Myocyte (in vitro differentiated cells): ENCODE data around the gene ARRB2. TPM values are rescaled to one million over a fixed set of nuclear protein-coding genes. Genes with fewer than 3 reads are reported as not detected.
"Not testable (repeated sequence)": the region's sequence is repeated elsewhere in the genome, so short reads cannot be mapped to it uniquely, and the experiment has no call there.

Experiments
- DNase-seq: peaks from one replicate; pipeline ENCODE4 v3.0.0-alpha.2; 2012; ENCODE audit warnings: low read depth
- total RNA-seq: library from RNA; depleted of rRNA; stranded (reverse); fragments of >200 nt; gene quantifications from 2 replicates; pipeline ENCODE4 v1.2.3, GENCODE V29; 2014

The ARRB2 gene
- total RNA-seq, 1 donor from 2014 or later: 10.8 TPM

DNA sequence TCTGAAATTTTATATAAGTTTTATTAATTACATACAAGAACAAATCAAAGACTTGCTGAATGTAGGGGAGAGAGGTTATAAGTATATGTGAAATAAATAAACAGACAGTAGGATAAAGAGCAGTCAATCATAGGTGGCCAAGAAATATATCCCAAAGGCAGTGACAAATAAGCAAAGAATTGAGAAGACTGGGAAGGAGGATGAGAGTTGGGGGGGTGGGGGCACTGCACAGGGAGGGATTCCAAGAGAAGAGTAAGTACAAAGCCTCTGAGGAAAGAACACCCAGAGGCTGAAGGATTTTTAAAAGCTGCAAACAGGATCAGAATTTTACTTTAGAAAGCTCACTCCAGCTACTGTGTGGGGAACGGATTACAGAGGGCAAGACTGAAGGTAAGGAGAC, 9.3 kb upstream of the ARRB2 start:
- DNase-seq: no peak

DNA sequence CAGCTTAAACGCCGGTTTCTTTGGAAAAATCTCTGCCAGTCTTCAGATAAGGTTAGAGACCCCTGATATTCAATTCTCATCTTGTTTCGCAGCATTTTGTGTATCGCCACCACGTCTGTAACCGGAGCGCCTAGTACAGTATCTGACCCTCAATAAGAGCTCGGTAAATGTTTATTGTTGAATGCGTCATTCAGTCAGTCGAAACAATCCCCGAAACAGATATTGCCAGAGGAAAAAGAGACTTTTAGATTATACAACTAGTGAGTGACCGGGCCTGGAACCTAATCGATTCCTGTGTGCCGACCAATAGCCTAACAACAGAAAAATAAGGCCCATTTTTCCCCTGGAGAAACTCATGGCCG, 7.1 kb upstream of the ARRB2 start:
- no peak for DNase-seq

DNA sequence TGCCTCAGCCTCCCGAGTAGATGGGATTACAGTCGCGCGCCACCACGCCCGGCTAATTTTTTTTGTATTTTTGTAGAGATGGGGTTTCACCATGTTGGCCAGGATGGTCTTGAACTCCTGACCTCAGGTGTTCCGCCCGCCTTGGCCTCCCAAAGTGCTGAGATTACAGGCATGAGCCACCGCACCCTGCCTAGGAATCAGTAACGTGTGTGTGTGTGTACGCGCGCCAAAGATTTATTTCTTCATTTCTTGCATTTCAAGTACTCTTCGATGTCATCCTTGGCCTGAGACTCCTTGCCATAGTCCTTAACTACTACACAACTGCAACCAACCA, 5.9 kb upstream of the ARRB2 start:
- not testable (repeated sequence) for DNase-seq

DNA sequence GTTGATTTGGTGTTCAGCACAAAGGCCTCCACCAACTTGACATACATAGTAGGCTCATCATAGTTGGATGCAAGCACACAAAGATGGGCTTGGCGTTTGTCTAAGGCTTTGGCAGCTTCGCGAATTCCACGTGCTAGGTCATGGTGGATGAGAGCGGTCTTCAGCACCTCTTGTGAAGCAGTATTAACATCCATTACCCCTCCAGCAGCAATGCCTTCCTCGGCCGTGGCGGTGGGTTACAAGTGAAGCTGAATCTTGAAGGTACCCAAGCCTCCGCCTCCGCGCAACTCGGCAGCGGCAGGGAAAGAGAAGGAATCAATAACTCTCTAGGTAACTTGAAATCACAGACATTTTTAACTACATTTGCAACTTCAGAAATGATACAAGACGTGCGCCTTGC, 5.4 kb upstream of the ARRB2 start:
- DNase-seq: no peak

DNA sequence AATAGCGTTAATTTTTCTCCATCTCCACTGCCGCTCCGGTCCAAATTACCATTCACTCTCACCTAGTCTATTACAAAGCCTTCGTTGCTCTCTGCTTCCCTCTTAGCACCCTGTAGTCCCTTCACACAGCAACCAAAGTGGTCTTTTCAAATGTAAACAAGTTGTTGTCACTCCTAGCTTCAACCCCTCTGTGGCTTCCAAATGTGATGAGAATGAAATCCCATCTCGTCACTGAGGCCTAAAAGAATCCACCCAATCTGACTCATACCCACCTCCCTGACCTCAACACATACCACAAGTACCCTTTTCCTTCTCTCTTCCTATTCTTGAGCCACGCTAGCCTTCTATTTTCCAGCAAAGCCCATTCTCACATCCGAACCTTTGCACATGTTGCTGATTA, 4.3 kb upstream of the ARRB2 start:
- peak; percentile 26 for DNase-seq

DNA sequence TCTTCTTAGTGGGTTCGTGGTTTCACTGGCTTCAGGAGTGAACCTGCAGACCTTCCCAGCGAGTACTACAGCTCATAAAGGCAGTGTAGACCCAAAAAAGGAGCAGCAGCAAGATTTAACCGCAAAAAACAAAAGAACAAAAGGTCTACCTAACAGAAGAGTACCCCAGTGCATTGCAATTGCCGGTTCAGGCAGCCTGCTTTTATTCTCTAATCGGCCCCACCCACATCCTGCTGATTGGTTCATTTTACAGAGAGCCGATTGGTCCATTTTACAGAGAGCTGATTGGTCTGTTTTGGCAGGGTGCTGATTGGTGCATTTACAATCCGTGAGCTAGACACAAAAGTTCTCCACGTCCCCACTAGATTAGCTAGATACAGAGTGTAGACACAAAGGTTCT, 2.0 kb upstream of the ARRB2 start:
- no peak for DNase-seq

DNA sequence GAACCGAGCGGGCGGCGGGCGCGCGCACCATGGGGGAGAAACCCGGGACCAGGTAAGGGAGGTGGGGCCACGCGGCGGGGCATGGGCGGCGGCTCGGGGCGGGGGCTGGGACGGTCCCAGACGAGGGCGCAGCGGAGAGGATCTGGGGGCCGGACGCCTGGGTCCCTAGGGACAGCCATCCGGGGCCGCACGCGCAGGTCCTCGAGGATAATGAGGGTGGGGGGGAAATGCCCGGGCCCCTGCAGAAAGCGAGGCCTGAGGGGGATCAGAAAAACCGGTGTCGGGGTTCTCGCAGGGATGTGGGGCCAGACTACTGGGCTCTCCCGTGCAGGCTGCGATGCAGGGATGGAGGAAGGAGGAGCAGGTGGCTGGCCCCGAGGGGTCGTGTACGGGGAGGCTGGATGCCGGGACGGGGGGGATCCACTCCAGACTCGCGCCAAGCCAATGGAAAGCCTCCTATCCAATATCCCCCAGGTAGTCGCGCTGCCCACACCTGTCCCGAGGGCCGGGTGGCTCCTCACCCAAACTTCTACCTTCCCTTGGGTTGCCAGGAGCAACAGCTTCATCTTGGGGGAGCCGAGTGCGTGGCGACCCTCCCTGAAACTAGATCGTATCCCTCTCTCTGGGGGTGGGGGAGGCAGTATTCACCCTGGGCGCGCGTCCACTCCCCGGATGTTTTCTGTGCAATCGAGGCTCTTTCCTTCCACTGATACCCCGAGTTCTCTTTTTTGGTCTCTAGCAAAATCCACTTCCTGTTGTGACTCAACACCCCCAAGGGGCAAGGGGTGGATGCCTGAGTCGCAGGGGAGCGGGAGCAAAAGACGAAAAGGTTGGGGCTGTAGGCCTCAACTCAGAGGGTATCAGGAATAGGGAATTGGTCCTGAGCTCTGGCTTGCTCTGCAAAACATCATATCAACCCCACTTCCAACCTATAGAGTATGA, 532 bp downstream of the ARRB2 start:
- no peak for DNase-seq

DNA sequence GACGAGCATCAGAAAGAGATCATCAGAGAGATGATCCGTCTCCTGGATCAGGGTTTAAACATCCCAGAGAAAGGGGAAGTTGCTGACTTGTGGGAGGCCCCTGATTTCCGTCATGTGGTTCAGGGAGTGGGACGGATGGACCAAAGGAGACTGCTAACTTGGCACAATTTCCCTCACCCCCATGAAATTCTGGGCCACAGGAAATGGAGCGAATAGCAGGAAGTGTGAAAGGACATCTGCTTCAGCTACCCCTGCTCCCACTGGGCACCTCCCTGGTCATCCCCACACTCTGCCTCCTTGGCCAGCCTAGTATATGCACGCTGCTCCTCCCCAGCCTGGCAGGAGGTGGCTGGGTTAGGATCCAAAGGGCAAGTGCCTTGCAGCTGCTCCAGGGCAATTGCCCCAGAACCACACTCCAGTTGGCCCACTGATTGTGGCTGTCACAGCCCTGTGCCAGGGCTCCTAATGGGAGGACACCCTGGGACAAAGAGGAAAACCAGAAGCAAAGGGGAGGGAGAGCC, 1.3 kb downstream of the ARRB2 start:
- DNase-seq: peak; percentile 75

DNA sequence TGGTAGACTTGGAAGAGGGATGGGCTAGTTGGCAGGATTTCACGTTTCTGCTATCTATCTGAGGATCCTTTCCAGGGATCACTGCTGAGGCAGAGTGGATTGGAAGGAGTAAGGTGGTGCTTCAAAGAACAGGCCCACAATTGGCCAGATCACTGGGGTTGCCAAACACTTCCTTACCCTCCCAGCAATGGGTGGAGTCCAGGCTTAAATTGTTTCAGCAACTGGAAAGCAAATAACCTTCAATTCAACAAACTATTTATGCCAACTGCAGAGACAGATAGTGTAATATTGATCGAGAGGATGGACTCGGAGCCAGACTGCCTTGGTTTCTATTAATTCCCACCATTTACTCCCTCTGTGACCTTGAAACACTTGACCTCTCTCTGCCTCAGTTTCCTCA, 2.1 kb downstream of the ARRB2 start:
- no peak for DNase-seq

DNA sequence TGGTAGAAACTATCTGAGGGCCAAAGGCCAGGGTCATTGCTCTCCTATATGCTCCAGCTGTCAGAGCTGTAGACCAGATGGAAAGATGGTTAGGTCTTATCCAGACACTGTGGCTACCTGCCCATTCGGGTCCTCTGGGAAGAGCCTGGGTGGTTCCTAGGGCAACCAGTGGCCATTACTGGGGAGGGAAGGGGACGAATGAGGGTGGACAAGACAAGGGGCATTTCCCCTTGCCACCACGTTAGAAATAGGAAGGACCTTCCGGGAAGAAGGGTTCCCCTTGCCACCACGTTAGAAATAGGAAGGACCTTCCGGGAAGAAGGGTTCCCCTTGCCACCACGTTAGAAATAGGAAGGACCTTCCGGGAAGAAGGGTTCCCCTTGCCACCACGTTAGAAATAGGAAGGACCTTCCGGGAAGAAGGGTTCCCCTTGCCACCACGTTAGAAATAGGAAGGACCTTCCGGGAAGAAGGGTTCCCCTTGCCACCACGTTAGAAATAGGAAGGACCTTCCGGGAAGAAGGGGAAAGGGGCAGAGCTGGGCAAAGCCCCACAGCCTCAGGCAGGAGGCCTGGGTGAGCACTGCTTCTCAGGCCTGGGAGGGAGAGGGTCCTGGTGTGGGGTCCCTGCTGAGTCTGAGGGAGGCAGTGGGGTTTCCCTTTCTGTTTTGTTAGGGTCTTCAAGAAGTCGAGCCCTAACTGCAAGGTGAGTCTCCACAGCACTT, 4.1 kb downstream of the ARRB2 start:
- DNase-seq: not testable (repeated sequence)

DNA sequence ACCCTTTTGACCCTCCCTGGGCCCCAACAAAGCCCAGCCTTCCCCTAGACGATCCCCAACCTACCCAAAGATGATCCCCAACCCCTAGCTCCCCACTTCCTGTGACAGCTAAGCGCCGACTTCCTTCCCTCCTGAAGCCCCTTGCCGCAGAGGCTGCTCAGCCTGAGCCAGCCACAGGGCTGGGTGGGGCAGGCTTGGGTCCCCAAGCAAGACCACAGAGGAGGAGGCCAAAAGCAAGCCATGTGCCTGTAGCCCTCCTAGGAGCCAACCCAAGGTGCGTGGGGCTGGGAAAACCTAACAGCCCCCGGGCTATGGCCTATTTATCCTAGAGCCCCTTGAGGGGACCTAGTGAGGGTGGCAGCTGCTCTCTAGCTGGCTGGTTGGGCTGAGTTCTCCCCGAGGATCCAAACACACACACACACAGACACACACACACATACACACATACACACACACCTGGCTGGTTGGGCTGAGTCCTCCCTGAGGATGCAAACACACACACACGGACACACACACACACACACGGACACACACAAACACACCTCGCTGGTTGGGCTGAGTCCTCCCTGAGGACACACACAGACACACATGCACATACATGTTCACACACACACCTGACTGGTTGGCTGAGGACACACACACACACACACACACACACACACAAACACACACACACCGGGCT, 4.8 kb downstream of the ARRB2 start:
- no peak for DNase-seq

DNA sequence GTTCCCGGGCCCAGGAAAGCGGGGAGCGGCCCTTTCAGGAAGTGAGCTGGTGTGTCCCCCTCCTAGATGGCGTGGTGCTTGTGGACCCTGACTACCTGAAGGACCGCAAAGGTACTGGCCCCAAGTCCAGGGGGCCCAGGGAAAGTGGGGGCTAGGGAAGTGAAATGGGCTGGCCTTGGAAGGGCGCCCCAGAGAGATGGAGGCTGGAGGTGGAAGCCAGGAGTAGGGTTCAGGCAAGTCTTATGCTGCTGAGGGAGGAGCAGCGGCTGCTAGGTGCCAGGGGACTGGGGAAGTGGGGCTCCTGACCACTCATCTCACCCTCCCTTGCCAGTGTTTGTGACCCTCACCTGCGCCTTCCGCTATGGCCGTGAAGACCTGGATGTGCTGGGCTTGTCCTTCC, 5.6 kb downstream of the ARRB2 start:
- no peak for DNase-seq

DNA sequence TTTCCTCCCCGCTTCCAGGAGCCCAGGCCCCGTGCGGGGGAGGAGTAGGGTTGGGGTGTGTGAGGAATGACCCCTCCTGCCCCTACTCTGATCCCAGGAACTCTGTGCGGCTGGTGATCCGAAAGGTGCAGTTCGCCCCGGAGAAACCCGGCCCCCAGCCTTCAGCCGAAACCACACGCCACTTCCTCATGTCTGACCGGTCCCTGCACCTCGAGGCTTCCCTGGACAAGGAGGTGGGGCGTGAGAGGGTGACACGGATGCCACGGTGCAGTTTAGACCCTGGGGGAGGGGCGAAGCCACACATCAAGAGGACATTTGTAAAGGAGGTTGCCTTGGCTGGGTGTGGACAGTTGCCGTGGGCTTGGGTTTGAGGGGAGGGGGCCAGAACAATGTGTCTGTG, 7.4 kb downstream of the ARRB2 start:
- no peak for DNase-seq

DNA sequence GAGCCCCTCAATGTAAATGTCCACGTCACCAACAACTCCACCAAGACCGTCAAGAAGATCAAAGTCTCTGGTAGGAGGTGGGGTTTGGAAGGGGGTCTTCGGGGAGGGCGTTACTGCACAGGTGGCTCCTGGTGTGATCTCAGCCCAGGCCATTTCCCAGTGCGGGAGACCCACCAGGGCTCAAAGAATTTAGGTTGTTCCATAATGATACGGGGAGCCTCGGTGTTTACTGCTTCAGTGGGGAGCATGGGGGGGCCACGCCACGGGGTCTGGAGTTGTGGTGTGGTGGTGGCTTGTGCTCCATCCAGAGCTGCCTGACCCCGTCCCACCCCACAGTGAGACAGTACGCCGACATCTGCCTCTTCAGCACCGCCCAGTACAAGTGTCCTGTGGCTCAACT, 7.8 kb downstream of the ARRB2 start:
- no peak for DNase-seq

DNA sequence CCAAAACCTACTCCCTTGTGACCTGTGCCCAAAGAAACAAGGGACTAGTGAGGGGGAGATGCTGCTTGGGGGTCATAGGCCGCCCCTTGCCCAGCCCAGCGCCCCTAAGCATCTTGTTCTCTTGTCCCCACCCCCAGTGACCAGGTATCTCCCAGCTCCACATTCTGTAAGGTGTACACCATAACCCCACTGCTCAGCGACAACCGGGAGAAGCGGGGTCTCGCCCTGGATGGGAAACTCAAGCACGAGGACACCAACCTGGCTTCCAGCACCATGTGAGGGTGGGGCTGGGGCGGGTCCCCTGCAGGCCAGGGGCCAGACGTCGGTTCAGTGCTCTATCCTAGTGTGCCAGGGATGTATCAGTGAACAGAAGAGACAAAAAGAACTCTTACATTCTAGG, 8.7 kb downstream of the ARRB2 start:
- no peak for DNase-seq

DNA sequence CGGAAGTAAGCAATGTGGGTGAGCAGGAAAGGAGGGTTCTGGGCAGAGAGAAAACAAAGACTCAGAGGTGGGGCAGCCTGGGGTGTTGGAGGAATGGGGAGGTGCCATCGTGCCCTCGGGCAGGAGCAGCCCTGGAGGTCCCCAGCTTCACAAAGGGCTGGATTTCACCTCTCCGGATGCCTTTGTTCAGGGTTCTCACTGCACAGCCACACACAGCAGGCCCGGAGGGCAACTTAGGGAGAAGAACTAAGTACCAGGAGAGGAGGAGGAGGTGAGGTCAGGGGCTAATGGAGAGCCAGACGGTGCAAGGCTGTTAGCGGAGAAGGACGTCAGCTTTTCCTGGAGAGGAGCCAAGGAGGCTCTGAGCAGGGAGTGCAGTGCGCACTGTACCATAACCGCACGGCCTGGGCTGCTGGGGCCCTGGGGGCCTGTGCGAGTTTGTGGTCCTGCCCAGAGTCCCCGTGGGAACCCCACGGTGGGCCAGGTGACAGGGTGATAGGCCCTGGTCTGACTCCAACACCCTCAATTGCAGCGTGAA, 9.3 kb downstream of the ARRB2 start:
- no peak for DNase-seq

DNA sequence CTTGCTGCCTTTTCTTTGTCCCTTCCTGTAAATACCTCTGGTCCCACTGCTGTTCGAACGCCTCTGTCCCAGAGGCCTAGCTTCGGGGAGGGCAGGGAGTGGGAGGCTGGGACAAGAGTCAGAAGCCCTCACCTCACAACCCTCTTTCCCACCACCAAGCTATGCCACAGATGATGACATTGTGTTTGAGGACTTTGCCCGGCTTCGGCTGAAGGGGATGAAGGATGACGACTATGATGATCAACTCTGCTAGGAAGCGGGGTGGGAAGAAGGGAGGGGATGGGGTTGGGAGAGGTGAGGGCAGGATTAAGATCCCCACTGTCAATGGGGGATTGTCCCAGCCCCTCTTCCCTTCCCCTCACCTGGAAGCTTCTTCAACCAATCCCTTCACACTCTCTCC, 10.4 kb downstream of the ARRB2 start:
- DNase-seq: no peak

DNA sequence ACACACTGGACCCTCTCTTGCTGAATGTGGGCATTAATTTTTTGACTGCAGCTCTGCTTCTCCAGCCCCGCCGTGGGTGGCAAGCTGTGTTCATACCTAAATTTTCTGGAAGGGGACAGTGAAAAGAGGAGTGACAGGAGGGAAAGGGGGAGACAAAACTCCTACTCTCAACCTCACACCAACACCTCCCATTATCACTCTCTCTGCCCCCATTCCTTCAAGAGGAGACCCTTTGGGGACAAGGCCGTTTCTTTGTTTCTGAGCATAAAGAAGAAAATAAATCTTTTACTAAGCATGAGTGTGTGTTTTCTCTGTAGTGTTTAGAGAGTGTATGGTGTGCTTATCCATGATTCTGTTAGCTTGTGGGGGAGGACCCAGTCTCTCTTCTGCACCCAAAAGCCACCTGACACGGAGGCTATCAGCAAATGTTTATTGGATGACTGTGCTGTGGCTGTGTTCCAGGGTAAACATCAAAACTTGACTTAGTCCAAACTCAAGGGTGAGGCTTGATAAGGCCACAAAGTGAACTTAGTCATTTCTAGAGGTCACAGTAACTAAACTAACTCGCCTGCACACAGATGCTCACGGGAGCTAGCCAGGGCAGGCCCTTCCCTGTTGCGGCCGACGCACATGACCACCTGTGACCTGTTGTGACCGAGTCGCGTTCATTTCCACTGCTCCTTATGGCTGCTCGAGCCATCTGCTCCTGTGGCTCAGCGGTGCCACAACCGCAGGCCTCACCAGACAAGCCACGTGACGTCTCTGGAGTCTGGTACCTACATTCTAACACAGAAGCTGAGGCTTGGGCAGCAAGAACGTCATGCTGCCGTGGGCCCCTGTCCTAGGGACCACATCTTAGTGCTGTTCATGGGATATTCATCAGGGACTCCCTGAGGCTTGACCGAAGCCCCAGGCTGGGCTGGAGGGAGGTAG, 11.0 kb downstream of the ARRB2 start:
- DNase-seq: peak; percentile 80

DNA sequence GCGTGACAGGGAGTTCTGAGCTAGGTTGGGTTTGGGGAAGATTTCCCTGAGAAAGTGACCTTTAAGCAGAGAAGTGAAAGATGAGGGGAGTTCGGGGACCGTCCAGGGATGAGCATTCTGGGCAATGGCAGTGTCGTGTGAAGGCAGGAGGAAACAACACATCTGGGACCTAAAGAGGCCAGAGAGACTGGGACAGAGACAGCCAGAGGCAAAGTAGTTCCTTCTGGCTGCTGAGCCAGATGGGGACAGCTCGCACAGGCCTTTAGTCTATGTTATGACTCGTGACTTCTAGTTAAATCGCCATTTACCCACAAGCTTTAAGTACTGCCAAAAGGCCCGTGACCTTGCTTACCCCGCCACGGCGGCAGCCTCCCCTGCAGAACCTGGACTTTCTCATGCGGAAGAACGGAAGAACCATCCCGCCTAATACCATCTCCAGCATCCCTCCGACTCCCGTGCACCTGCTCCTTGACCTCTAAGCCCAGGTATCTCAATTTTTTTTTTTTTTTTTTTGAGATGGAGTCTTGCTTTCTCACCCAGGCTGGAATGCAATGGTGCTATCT, 12.3 kb downstream of the ARRB2 start:
- DNase-seq: no peak

DNA sequence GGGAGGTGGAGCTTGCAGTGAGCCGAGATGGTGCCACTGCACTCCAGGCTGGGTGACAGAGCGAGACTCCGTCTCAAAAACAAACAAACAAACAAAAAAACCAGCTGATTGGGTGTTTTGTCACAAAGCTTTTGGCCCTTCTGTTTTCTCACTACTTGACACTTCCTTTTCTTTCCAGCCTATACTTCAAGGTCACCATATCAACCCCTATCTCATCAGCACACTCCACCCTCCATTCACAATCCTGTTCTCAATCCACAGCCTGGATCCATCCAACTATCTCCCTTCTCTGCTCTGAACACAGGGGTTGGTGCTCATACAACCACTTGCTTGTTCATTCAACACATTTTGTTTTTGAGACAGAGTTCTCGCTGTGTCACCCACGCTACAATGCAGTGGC, 14.2 kb downstream of the ARRB2 start:
- DNase-seq: no peak
